ENCODE data around the gene CTRB2. TPM values are rescaled to one million over a fixed set of nuclear protein-coding genes. Genes with fewer than 3 reads are reported as not detected.
"Not testable (repeated sequence)": the region's sequence is repeated elsewhere in the genome, so short reads cannot be mapped to it uniquely, and the experiment has no call there.

CTRB2 gene
- total RNA-seq, 1 donor from 2014 or later, result not detected

DNA sequence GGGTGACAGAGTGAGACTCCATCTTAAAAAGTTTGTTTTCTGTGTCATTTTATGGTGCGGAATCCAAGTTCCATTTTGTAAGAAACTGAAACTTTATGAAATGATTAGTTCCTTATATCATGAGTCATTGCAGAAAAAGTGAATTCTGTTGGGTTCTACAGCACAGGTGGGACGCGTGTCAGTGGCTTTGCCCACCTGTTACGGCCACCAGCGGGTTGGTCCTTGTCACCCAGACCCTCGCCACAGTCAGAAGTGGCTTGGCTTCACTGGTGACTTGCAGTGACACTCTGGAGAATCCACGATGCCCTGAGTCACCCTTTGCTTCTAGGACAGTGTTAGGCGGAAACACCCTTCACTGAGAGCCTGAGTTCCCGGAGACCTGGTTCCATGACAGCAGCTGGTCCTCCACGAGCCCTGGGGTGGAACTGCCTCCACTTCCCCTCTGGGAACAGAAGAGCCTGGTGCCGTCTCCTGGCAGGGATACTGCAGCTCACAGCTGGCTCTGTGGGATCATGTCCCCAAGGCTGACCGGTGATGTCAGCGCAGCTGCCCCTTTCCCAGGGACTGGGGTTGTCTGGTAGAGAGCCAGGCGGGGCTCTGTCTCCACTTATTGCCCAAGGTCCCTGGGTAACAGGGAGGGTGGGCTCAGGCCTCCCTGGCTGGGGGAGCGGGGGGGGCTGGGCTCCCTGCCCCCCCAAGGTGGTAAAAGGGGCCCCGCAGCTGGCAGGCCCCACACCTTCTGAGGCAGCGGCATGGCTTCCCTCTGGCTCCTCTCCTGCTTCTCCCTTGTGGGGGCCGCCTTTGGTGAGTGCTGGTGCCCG, 11.5 kb upstream of the CTRB2 start, which contains the start of gene CTRB1:
Gene CTRB1 (plus strand): TSS at position 733 of the 821 bp plus-strand sequence. CDS start 20 bp downstream, at position 753.
- no peaks in the 10 kb centered on the region for H3K36me3 ChIP-seq
- no peaks in the 10 kb centered on the region for H3K9me3 ChIP-seq (ENCODE audit: low read depth)
- Mint-ChIP-seq H3K4me1 (peaks cover 10% of the 10 kb centered on the region), H3K36me3 (no peaks in the 10 kb centered on the region), H3K4me3 (no peak within 1 kb of the TSS), H3K27me3 (ENCODE audit: insufficient read depth, low read depth) (peaks cover 2% of the 10 kb centered on the region), H3K27ac (no peak within 1 kb of the TSS), H3K9me3 (no peaks in the 10 kb centered on the region)
- no peak within 1 kb of the TSS for H3K4me2 ChIP-seq
- H2AFZ ChIP-seq (replicated peaks), result no peak within 1 kb of the TSS
- no peak for DNase-seq (ENCODE audit: low spot score)
- no peak within 1 kb of the TSS for H3K9ac ChIP-seq
- H3K79me2 ChIP-seq (ENCODE audit: low read depth), result no peaks in the 10 kb centered on the region
- H3F3A ChIP-seq (ENCODE audit: low read depth), result no peaks in the 10 kb centered on the region
- H4K20me1 ChIP-seq (ENCODE audit: low read depth), result no peaks in the 10 kb centered on the region
- H3K4me3 ChIP-seq, result no peak within 1 kb of the TSS
- H3K27ac ChIP-seq, result no peak within 1 kb of the TSS
- H3K27me3 ChIP-seq, result no peaks in the 10 kb centered on the region
- TF ChIP-seq CTCF (IDR thresholded peaks at IDR 0.05) (no peak), EZH2 (IDR thresholded peaks at IDR 0.05) (no peak), EZH2phosphoT487 (IDR thresholded peaks at IDR 0.05) (no peak)
- H3K4me1 ChIP-seq, result no peaks in the 10 kb centered on the region

DNA sequence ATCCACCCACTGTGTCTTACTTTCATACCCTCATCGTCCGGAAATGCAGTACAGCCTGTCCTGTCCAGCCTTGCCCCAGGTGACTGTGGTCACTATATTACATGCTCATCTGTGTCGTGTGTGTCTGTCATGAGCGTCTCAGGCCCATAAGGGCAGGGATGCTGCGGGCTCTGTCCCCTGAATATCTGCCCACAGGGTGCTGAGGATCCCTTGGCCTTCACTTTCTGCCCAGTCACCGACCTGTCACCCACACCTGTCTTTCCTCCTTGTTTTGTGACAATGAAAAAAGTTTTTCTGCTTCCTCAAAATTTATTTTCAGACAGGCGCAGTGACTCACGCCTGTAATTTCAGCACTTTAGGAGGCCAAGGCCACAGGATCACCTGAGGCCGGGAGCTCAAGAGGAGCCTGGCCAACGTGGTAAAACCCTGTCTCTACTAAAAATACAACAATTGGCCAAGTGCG, 10.5 kb upstream of the CTRB2 start:
- Mint-ChIP-seq H3K27ac (no peak overlapping the region), H3K9me3 (no peaks in the 10 kb centered on the region), H3K27me3 (ENCODE audit: insufficient read depth, low read depth) (peaks cover 5% of the 10 kb centered on the region), H3K36me3 (no peaks in the 10 kb centered on the region), H3K4me3 (no peak overlapping the region), H3K4me1 (peaks cover 11% of the 10 kb centered on the region)
- Histone ChIP-seq H3K27me3 (no peaks in the 10 kb centered on the region), H3K9ac (no peak overlapping the region), H3K79me2 (ENCODE audit: low read depth) (no peaks in the 10 kb centered on the region), H3K9me3 (ENCODE audit: low read depth) (no peaks in the 10 kb centered on the region), H3K36me3 (no peaks in the 10 kb centered on the region), H3K4me1 (no peaks in the 10 kb centered on the region), H4K20me1 (ENCODE audit: low read depth) (no peaks in the 10 kb centered on the region), H2AFZ (replicated peaks) (no peak overlapping the region), H3K4me2 (no peak overlapping the region), H3K27ac (no peak overlapping the region), H3F3A (ENCODE audit: low read depth) (no peaks in the 10 kb centered on the region), H3K4me3 (no peak overlapping the region)
- no peak for DNase-seq (ENCODE audit: low spot score)
- TF ChIP-seq CTCF (IDR thresholded peaks at IDR 0.05) (no peak), EZH2phosphoT487 (IDR thresholded peaks at IDR 0.05) (no peak), EZH2 (IDR thresholded peaks at IDR 0.05) (no peak)

- no peak for TF ChIP-seq EZH2phosphoT487 (IDR thresholded peaks at IDR 0.05)
- Mint-ChIP-seq H3K27me3 (ENCODE audit: insufficient read depth, low read depth) (peaks cover 7% of the 10 kb centered on the region), H3K4me3 (no peak overlapping the region), H3K9me3 (no peaks in the 10 kb centered on the region), H3K4me1 (peaks cover 17% of the 10 kb centered on the region), H3K36me3 (no peaks in the 10 kb centered on the region), H3K27ac (no peak overlapping the region)
- Histone ChIP-seq H4K20me1 (ENCODE audit: low read depth) (no peaks in the 10 kb centered on the region), H3K9ac (no peak overlapping the region), H3K27me3 (no peaks in the 10 kb centered on the region), H3K4me2 (no peak overlapping the region), H3K4me3 (no peak overlapping the region), H2AFZ (replicated peaks) (no peak overlapping the region), H3K9me3 (ENCODE audit: low read depth) (no peaks in the 10 kb centered on the region), H3K79me2 (ENCODE audit: low read depth) (no peaks in the 10 kb centered on the region), H3K27ac (no peak overlapping the region), H3F3A (ENCODE audit: low read depth) (no peaks in the 10 kb centered on the region), H3K4me1 (no peaks in the 10 kb centered on the region), H3K36me3 (no peaks in the 10 kb centered on the region)
- no peak for DNase-seq (ENCODE audit: low spot score)
These were observed 9.6 kb upstream of the CTRB2 start for GRCh38 chr16:75216576-75216975.

DNA sequence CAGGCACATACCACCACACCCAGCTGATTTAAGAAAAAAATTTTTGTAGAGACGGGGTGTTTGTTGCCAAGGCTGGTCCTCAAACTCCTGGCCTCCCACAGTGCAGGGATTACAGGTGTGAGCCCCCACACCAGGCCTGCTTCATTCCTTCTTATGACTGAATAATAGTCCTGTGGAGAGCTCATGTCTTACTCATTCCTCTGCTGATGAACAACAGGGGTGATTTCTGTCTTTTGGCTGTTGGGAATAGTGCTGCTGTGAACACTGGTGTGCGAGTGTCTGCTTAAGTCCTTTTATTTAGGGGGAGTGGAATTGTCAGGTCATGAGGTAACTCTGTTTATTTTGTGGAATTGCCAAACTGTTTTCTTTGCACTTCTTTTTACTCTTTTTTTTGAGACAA, 9.2 kb upstream of the CTRB2 start:
- Histone ChIP-seq H3K4me3 (no peak overlapping the region), H3K79me2 (ENCODE audit: low read depth) (no peaks in the 10 kb centered on the region), H3F3A (ENCODE audit: low read depth) (no peaks in the 10 kb centered on the region), H3K27me3 (no peaks in the 10 kb centered on the region), H2AFZ (replicated peaks) (no peak overlapping the region), H3K9me3 (ENCODE audit: low read depth) (no peaks in the 10 kb centered on the region), H4K20me1 (ENCODE audit: low read depth) (no peaks in the 10 kb centered on the region), H3K27ac (no peak overlapping the region), H3K36me3 (no peaks in the 10 kb centered on the region), H3K4me2 (no peak overlapping the region), H3K4me1 (no peaks in the 10 kb centered on the region), H3K9ac (no peak overlapping the region)
- TF ChIP-seq EZH2phosphoT487 (IDR thresholded peaks at IDR 0.05) (no peak), EZH2 (IDR thresholded peaks at IDR 0.05) (no peak), CTCF (IDR thresholded peaks at IDR 0.05) (no peak)
- Mint-ChIP-seq H3K36me3 (no peaks in the 10 kb centered on the region), H3K9me3 (no peaks in the 10 kb centered on the region), H3K27ac (peak overlapping the region; percentile 66), H3K27me3 (ENCODE audit: insufficient read depth, low read depth) (peaks cover 7% of the 10 kb centered on the region), H3K4me3 (no peak overlapping the region), H3K4me1 (peaks cover 17% of the 10 kb centered on the region)
- no peak for DNase-seq (ENCODE audit: low spot score)

DNA sequence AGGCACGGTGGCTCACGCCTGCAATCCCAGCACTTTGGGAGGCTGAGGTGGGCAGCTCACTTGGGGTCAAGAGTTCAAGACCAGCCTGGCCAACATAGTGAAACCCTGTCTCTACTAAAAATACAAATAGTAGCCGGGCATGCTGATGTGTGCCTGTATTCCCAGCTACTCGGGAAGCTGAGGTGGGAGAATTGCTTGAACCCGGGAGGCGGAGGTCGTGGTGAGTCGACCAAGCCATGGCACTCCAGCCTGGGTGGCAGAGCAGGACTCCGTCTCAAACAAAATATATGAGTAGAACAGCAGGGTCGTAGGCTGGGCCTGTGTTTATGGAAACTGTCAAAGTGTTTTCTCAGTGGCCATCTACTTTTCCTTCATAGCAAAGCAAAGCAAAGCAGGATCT, 4.3 kb upstream of the CTRB2 start:
- H3K79me2 ChIP-seq (ENCODE audit: low read depth); DNase-seq (ENCODE audit: low spot score); H3K36me3 Mint-ChIP-seq; H3K4me3 ChIP-seq; H3K9ac ChIP-seq; H4K20me1 ChIP-seq (ENCODE audit: low read depth); H3K27me3 Mint-ChIP-seq (ENCODE audit: insufficient read depth, low read depth); H3K27ac Mint-ChIP-seq; H3F3A ChIP-seq (ENCODE audit: low read depth); H3K4me2 ChIP-seq; H3K36me3 ChIP-seq; H3K4me1 ChIP-seq; H3K27ac ChIP-seq; H2AFZ ChIP-seq (replicated peaks); H3K4me3 Mint-ChIP-seq; H3K9me3 ChIP-seq (ENCODE audit: low read depth); H3K27me3 ChIP-seq; H3K9me3 Mint-ChIP-seq: not testable (repeated sequence)
- peaks cover 12% of the 10 kb centered on the region for H3K4me1 Mint-ChIP-seq

Data from neural progenitor cell (in vitro differentiated cells).